Hematopoietic multipotent progenitor cell treated with erythropoietin and hydrocortisone succinate and interleukin-3 and kit ligand, for 17 days (in vitro differentiated cells): ENCODE results near the gene FHOD3.

Experiments
- DNase-seq: peaks from one replicate; pipeline ENCODE4 v3.0.0-alpha.2; 2015; ENCODE audit warnings: low spot score

FHOD3 gene

GRCh38 chr18:36297417-36298125 lies at the start of gene FHOD3:
Gene FHOD3, plus strand, starts transcription at chr18:36297713. Its CDS starts 123 bp downstream, at chr18:36297836.
- no peak for DNase-seq

GRCh38 chr18:36249392-36249791 lies 48.1 kb upstream of the FHOD3 start:
- DNase-seq, result no peak

GRCh38 chr18:36250827-36251226 lies 46.7 kb upstream of the FHOD3 start:
- DNase-seq, result no peak

- no peak for DNase-seq
These were observed 42.3 kb upstream of the FHOD3 start for GRCh38 chr18:36255072-36255698.

- DNase-seq, result no peak
These were observed 41.4 kb upstream of the FHOD3 start for GRCh38 chr18:36256094-36256493.

- no peak for DNase-seq
These were observed 34.5 kb upstream of the FHOD3 start for GRCh38 chr18:36262971-36263370.

GRCh38 chr18:36264283-36264682 lies 33.2 kb upstream of the FHOD3 start:
- DNase-seq, result no peak

GRCh38 chr18:36265015-36265414 lies 32.5 kb upstream of the FHOD3 start:
- DNase-seq, result peak; percentile 25

GRCh38 chr18:36269157-36269556 lies 28.4 kb upstream of the FHOD3 start:
- no peak for DNase-seq

- DNase-seq, result no peak
These were observed 26.4 kb upstream of the FHOD3 start for GRCh38 chr18:36271153-36271552.

- no peak for DNase-seq
These were observed 24.2 kb upstream of the FHOD3 start for GRCh38 chr18:36273347-36273746.

- DNase-seq, result no peak
These were observed 23.3 kb upstream of the FHOD3 start for GRCh38 chr18:36274083-36274715.

- DNase-seq, result no peak
These were observed 22.0 kb upstream of the FHOD3 start for GRCh38 chr18:36275561-36275960.

- no peak for DNase-seq
These were observed 18.5 kb upstream of the FHOD3 start for GRCh38 chr18:36279001-36279400.

- DNase-seq, result no peak
These were observed 15.6 kb upstream of the FHOD3 start for GRCh38 chr18:36281936-36282335.

- no peak for DNase-seq
These were observed 14.1 kb upstream of the FHOD3 start for GRCh38 chr18:36283448-36283847.

- DNase-seq, result no peak
These were observed 13.2 kb upstream of the FHOD3 start for GRCh38 chr18:36284268-36284667.

- peak; percentile 74 for DNase-seq
These were observed 12.7 kb upstream of the FHOD3 start for GRCh38 chr18:36284671-36285295.

- no peak for DNase-seq
These were observed 9.9 kb upstream of the FHOD3 start for GRCh38 chr18:36287653-36288052.

- DNase-seq, result no peak
These were observed 8.8 kb upstream of the FHOD3 start for GRCh38 chr18:36288689-36289088.

GRCh38 chr18:36294031-36294430 lies 3.5 kb upstream of the FHOD3 start:
- DNase-seq, result no peak

GRCh38 chr18:36295214-36295613 lies 2.3 kb upstream of the FHOD3 start:
- DNase-seq, result no peak

GRCh38 chr18:36295880-36296301 lies 1.6 kb upstream of the FHOD3 start:
- no peak for DNase-seq
